ENCODE data around the gene MTOR.
A peak's percentile ranks its signal among the peaks of the same experiment; 100 is the strongest.

Gene MTOR

GRCh38 chr1:11062965-11063401, 199.4 kb downstream of the MTOR start:
- no peak for DNase-seq (ENCODE audit: low spot score)

DNA sequence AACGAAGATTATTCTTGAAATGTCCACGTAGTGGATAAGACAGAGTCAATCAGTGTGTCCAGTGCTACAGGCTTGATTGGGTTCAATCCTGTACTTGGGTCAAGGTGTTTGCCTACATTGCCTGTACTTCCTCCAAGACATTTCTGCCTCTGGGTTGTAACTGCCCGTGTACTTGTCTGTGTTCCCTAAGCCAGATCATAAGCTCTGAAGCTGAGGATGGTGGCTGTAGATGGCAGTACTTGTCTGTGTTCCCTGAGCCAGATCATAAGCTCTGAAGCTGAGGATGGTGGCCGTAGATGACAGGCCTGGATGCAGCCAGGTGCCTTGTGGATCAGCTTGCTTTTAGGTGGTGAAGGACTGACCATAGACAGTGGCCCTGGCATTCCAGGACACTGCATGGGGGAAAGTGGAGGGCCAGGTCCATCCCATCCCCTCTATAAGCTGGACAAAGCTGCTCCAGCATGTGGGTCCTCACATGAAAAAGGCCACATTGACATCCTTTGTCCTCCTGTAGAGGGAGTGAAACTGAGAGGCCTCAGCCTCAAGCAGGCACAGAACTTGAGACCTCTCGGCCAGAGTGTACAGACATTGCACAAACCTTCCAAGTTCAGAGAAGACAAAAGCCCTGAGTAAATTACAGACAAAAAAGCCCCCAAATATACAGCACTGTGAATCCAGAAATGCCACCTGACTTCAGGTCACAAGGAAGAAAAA, 200.5 kb downstream of the MTOR start:
- DNase-seq (ENCODE audit: low spot score) = no peak

DNA sequence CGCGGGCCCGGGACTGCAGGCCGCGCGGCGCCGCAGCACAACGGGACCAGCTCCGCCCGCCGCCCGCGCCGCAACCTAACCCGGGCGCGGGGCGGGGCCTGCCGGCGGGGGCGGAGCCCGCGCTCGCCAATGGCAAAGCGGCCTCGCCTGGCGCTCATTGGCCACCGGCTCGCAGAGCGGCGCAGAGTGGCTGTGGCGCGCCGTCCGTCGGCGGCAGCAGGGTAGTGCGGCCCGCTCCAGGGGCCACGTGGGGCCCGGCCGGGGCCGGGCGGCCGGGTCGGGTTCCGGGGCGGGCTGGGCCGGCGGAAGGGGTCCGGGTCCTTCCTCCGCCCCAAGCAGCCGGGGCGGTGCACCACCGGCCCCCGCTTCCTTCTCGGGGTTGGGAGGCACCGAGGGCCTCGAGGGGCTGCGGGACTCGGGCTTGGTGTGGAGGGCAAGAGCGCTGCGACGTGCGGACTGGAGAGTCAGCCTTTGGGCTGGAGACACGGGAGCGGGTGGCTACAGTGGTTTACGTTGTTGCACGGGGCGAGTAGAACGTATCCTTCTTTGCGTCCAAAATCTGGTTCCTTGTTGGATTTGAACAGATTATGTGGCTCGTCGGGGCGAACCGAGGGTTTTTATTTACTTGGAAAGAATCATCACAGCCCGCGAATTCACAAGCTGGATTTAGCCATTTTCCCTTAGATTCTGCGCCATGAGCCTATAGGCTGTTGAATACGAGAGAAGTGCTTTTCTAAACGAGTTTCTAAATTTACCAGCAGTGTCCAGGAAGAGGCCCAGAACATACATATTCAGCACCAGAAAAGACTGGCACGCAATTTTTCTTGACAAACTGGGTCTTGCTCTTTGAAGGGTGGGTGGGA, 202.2 kb downstream of the MTOR start, which contains the start of gene SRM:
TSS of gene SRM (minus strand) at position 51 of the 863 bp plus-strand sequence. CDS start 75 bp downstream, outside the sequence.
- peak; percentile 97 for DNase-seq (ENCODE audit: low spot score)

DNA sequence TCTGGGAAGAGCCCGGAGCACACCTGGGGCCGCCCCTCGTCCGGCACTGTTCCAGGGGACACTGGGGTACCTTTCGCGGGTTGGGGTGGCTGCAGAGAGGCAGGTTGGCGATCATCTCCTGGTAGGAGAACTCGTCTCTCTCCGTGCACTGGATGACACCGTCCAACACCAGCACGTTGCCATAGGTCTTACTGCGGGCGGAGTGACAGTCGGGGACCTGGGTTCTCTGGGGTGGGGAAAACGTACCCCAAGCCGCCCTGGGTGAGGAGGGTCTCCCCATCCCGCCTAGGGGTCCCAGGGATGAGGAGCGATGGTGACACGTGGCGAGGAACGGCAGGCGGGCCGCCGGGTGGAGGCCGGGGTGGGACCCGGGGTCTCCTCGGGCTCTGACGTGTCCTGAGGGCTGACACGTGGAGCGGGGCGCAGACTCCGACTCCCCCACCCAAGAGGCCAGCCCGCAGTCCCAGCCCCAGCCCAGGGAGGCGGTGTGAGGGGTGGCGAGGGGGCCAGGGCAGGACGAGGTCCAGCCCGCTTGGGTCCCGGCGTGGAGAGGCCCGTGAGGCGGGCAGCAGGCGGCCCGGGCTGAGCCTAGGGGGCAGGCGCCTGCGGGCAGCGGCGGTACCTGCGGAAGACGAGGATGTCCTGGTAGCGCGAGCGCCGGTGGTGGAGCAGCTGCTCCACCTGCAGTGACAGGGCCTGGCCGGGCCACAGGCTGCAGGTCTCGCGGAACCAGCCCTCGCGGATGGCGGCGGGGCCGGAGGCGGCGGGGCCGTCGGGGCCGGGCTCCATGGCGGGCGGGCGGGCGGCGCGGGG, 203.0 kb downstream of the MTOR start:
- DNase-seq (ENCODE audit: low spot score) = peak; percentile 52

DNA sequence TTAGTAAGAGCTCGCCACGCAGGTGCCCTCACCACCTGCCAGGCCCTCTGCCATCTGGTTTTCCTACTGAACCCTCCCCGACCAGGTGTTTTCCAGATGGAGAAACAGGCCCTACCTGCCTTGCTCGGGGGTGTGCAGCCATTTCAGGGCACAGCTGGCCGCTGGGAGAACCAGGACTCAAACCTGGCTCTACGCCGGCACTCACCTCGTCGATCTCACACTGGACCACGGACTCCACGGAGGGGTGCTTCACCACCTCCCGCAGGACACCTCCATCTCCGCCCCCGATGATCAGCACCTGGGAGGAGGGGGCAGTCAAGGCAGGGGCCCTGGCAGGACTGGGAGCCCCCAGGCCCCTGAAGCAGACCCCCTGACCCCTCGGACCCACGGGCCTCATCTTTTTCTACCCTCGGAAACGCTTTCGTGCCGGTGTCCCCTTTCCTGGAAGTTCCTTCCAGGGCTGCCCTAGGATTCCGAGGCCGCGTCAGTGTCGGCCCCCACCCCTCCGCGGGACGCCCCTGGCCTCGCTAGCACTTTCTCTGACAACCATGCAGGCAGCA, 203.7 kb downstream of the MTOR start:
- DNase-seq (ENCODE audit: low spot score) = no peak

DNA sequence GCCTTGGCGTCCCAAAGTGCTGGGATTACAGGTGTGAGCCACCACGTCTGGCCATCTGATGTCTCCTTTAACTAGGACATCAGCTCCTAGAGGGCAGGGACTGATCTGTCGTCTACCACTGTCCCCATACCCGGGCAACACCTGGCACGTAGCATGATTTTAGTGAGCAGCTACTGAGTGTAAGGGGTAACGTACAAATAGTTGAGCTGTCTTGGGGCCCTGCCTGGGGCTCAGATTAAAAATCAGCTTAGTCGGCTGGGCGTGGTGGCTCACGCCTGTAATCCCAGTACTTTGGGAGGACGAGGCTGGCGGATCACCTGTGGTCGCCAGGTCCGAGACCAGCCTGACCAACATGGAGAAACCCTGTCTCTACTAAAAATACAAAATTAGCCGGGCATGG, 204.3 kb downstream of the MTOR start:
- no peak for DNase-seq (ENCODE audit: low spot score)

DNA sequence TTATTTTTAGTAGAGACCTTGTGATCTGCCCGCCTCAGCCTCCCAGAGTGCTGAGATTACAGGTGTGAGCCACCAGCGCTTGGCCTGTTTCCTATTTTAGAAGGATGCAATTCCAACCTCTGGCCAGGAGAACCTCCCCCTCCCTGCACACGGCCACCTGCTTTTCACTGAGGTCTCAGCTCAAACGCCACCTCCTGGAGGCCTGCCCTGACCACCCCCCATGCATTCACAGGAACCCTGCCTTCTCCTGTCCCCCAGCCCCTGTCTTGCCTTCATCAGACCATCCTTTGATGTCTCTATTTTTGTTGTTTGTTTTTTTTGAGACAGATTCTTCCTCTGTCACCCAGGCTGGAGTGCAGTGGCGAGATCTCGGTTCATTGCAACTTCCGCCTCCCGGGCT, 204.9 kb downstream of the MTOR start:
- no peak for DNase-seq (ENCODE audit: low spot score)
